ENCODE data around the gene ENKUR. TPM values are rescaled to one million over a fixed set of nuclear protein-coding genes. Genes with fewer than 3 reads are reported as not detected.

Gene ENKUR
- total RNA-seq, 1 experiment from 2014 or later = 0.32 TPM

GRCh38 chr10:24951201-24952142 is 64.5 kb downstream of the ENKUR start:
- Histone ChIP-seq H4K20me1 (ENCODE audit: insufficient read depth) (no peaks in the 10 kb centered on the region), H3K27me3 (ENCODE audit: insufficient read depth, low read length) (no peaks in the 10 kb centered on the region), H3K27ac (ENCODE audit: low read depth, low read length) (no peak overlapping the region), H3K4me3 (replicated peaks in 1 of 2; ENCODE audit: low read depth in 1 of 2, low read length in 2 of 2) (no peak overlapping the region), H3K79me2 (ENCODE audit: insufficient read depth, low read length) (no peaks in the 10 kb centered on the region), H3K4me1 (ENCODE audit: control insufficient read depth in 1 of 2, insufficient read depth in 2 of 2, low read length in 2 of 2) (peaks cover 0 to 9% of the 10 kb centered on the region in 2 experiments; a peak in 1 of 4 replicates), H3K9me3 (ENCODE audit: control insufficient read depth in 1 of 2, insufficient read depth in 1 of 2, low read depth in 1 of 2, low read length in 2 of 2) (no peaks in the 10 kb centered on the region), H3K4me2 (ENCODE audit: low read length) (no peak overlapping the region), H3K9me2 (ENCODE audit: insufficient read depth) (no peaks in the 10 kb centered on the region), H3K36me3 (ENCODE audit: control insufficient read depth in 1 of 2, insufficient read depth in 2 of 2, low read length in 2 of 2) (no peaks in the 10 kb centered on the region), H3K9ac (ENCODE audit: low read length) (no peak overlapping the region), H2AFZ (ENCODE audit: low read depth, low read length, poor library complexity, severe bottlenecking) (no peak overlapping the region)
- BruUV-seq (replicated peaks) = no TSS peak
- ChIA-PET CTCF (no interaction called here), POLR2A (no interaction called here), RAD21 (ENCODE audit: low non-redundant PET in 1 of 2, low total read pairs in 2 of 2, uncharacterized antibody in 2 of 2, unreplicated experiment in 2 of 2) (no interaction called here)
- ATAC-seq (no peak), DNase-seq (ENCODE audit: low read depth, low spot score) (no peak)
- TF ChIP-seq EZH2phosphoT487 (IDR thresholded peaks at IDR 0.05; ENCODE audit: borderline replicate concordance) (no peak), RAD21 (IDR thresholded peaks at IDR 0.05; ENCODE audit: low read depth) (no peak), EZH2 (IDR thresholded peaks at IDR 0.05) (no peak), CBX3 (IDR thresholded peaks at IDR 0.05; ENCODE audit: low read depth) (no peak), FOSL1 (IDR thresholded peaks at IDR 0.05; ENCODE audit: low read depth) (no peak), MAX (IDR thresholded peaks at IDR 0.05) (no peak), ATF3 (IDR thresholded peaks at IDR 0.05) (no peak), CEBPB (IDR thresholded peaks at IDR 0.05; ENCODE audit: low read depth) (no peak), YY1 (IDR thresholded peaks at IDR 0.05; ENCODE audit: extremely low read depth, insufficient replicate concordance, low read depth, low read length) (no peak), POLR2A (IDR thresholded peaks at IDR 0.05; ENCODE audit: borderline replicate concordance, extremely low read depth, insufficient read depth, insufficient read length) (no peak), REST (IDR thresholded peaks at IDR 0.05; ENCODE audit: low read depth) (no peak), CTCF (IDR thresholded peaks at IDR 0.05 in 2 of 3, conservative IDR thresholded peaks at IDR 0.05 in 1 of 3; ENCODE audit: borderline replicate concordance in 1 of 3, insufficient read depth in 1 of 3, low read depth in 2 of 3, low read length in 2 of 3) (no peak), SRF (IDR thresholded peaks at IDR 0.05; ENCODE audit: low read depth) (no peak), ZBTB33 (IDR thresholded peaks at IDR 0.05; ENCODE audit: extremely low read depth, insufficient replicate concordance, low read length) (no peak), ELF1 (IDR thresholded peaks at IDR 0.05; ENCODE audit: borderline replicate concordance, low read depth) (no peak), SIN3A (IDR thresholded peaks at IDR 0.05; ENCODE audit: low read depth) (no peak), TCF7L2 (IDR thresholded peaks at IDR 0.05; ENCODE audit: borderline replicate concordance, extremely low read depth, insufficient read depth, insufficient read length) (no peak), ZFX (IDR thresholded peaks at IDR 0.05) (no peak)
- intact Hi-C loops (cut with micrococcal nuclease) = no loop called here

Measured in HCT116 (cell line).